ENCODE measurements around the gene PTPN3.

- TF ChIP-seq ESRRG (CRISPR knock-in tag; IDR thresholded peaks at IDR 0.05) (no peak), PATZ1 (CRISPR knock-in tag; IDR thresholded peaks at IDR 0.05; ENCODE audit: borderline replicate concordance) (no peak), BACH2 (CRISPR knock-in tag; IDR thresholded peaks at IDR 0.05; ENCODE audit: borderline replicate concordance) (no peak), ZC3H10 (CRISPR knock-in tag; IDR thresholded peaks at IDR 0.05) (no peak)
Measured at GRCh38 chr9:109469646-109470358, 28.3 kb downstream of the PTPN3 start.
